Measurements from ENCODE around the gene CREBRF.

- TF ChIP-seq EZH2 (IDR thresholded peaks at IDR 0.05; ENCODE audit: insufficient read depth, poor library complexity, severe bottlenecking) (no peak), EZH2phosphoT487 (IDR thresholded peaks at IDR 0.05; ENCODE audit: insufficient read depth, low read depth) (no peak)
Observed at GRCh38 chr5:173016598-173017046, 39.5 kb upstream of the CREBRF start.

Measured in GM23248 (cell line).